B cell (primary cell): ENCODE data around the gene ASB11.

Experiments used
- EZH2 ChIP-seq: IDR thresholded peaks from 2 replicates; pipeline ENCODE4 v1.6.1; 2012; ENCODE audit warnings: borderline replicate concordance, low read depth, mild to moderate bottlenecking, moderate library complexity, low read length; ENCODE audit not compliant: insufficient read depth, poor library complexity, severe bottlenecking
- TF ChIP-seq, protein P1 (sequence below): fragments of 200-600 bp; IDR thresholded peaks from one replicate; pipeline ENCODE4 v1.8.0; 2022; ENCODE audit warnings: antibody characterized with exemption, mild to moderate bottlenecking

DNA sequence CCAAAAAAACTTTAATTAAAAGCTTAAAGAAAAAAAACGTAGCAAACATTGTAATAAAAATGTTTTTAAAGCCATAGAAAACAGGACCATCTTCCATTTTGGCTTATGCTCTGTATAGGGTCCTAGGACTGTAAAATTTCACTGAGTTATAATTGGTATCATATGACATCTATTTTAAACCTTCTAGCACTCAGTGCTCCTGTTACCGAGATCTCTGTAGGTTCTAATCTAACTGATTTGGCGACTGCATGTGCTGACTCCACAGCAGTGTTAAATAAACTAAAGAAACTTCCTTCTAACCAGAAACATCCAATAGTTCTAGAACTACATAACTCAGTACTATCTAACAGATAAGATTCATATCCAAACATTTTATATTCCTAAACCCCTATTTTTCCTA is at the start of gene ASB11:
- TF ChIP-seq, protein P1, sequence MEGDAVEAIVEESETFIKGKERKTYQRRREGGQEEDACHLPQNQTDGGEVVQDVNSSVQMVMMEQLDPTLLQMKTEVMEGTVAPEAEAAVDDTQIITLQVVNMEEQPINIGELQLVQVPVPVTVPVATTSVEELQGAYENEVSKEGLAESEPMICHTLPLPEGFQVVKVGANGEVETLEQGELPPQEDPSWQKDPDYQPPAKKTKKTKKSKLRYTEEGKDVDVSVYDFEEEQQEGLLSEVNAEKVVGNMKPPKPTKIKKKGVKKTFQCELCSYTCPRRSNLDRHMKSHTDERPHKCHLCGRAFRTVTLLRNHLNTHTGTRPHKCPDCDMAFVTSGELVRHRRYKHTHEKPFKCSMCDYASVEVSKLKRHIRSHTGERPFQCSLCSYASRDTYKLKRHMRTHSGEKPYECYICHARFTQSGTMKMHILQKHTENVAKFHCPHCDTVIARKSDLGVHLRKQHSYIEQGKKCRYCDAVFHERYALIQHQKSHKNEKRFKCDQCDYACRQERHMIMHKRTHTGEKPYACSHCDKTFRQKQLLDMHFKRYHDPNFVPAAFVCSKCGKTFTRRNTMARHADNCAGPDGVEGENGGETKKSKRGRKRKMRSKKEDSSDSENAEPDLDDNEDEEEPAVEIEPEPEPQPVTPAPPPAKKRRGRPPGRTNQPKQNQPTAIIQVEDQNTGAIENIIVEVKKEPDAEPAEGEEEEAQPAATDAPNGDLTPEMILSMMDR, result no peak
- TF ChIP-seq EZH2, result no peak
